ENCODE data around the gene INMT. TPM values are rescaled to one million over a fixed set of nuclear protein-coding genes. Genes with fewer than 3 reads are reported as not detected.

The INMT gene
- total and polyA plus RNA-seq, 10 of the 15 experiments (the other 5 are each of a cell fraction or from before 2014, with no cell fraction given): 0.03 to 0.20 (median 0.10) TPM; not detected in 7

- ChIA-PET POLR2A (no interaction called here), SMC1A (ENCODE audit: uncharacterized antibody, unreplicated experiment) (no interaction called here), CTCF (interaction anchor here (0.8 kb wide), 1 partner anchor 16 kb away, joined by 3 read pairs; no protein-coding TSS in a partner anchor), RAD21 (ENCODE audit: unreplicated experiment) (no interaction called here)
- Histone ChIP-seq H3K4me3 (no peak overlapping the region), H3K4me2 (ENCODE audit: control insufficient read depth, insufficient read depth) (no peak overlapping the region), H3K9me3 (replicated peaks; ENCODE audit: control insufficient read depth, insufficient read depth, low read length) (no peaks in the 10 kb centered on the region; the same call in 2 of the 3 replicates), H3K4me1 (ENCODE audit: control insufficient read depth, insufficient read depth, low read length) (no peaks in the 10 kb centered on the region), H2AFZ (ENCODE audit: control insufficient read depth, low read depth, low read length) (no peak overlapping the region), H4K20me1 (ENCODE audit: control insufficient read depth, insufficient read depth) (no peaks in the 10 kb centered on the region), H3K27me3 (replicated peaks in 1 of 2; ENCODE audit: control insufficient read depth in 2 of 2, insufficient read depth in 2 of 2, low read length in 1 of 2) (no peaks in the 10 kb centered on the region), H3K36me3 (ENCODE audit: control insufficient read depth in 2 of 2, insufficient read depth in 2 of 2, low read length in 1 of 2) (no peaks in the 10 kb centered on the region), H3K27ac (ENCODE audit: control insufficient read depth, insufficient read depth) (no peak overlapping the region), H3K79me2 (ENCODE audit: control insufficient read depth, insufficient read depth, low read length) (no peaks in the 10 kb centered on the region), H3K9ac (ENCODE audit: control insufficient read depth, insufficient read depth, low read length) (no peak overlapping the region)
- ATAC-seq (no peak), FAIRE-seq (no peak), DNase-seq (ENCODE audit: low read depth, low spot score) (no peak)
- 0% methylated on average over 3 of the region's 4 CpGs for WGBS (ENCODE audit: insufficient coverage, insufficient replicate concordance, low lambda C conversion rate, missing lambda C conversion rate)
- intact Hi-C loops (cut with micrococcal nuclease; ENCODE audit: unreplicated experiment): no loop called here
- TF ChIP-seq EED (IDR thresholded peaks at IDR 0.05; ENCODE audit: low read depth) (no peak), ASH2L (IDR thresholded peaks at IDR 0.05; ENCODE audit: borderline replicate concordance, low read depth) (no peak), TCF12 (IDR thresholded peaks at IDR 0.05; ENCODE audit: low read depth, low read length) (no peak), FOS (IDR thresholded peaks at IDR 0.05; ENCODE audit: borderline replicate concordance, extremely low read depth, insufficient read length) (no peak), EP300 (IDR thresholded peaks at IDR 0.05; ENCODE audit: borderline replicate concordance in 1 of 2, control insufficient read depth in 1 of 2, low read depth in 2 of 2, low read length in 2 of 2) (no peak), ZNF384 (IDR thresholded peaks at IDR 0.05; ENCODE audit: borderline replicate concordance, low read depth, low read length) (no peak), ZBTB11 (CRISPR knock-in tag; IDR thresholded peaks at IDR 0.05) (no peak), PAX8 (IDR thresholded peaks at IDR 0.05) (no peak), SUPT20H (IDR thresholded peaks at IDR 0.05; ENCODE audit: borderline replicate concordance, control insufficient read depth, low read depth, low read length) (no peak), ZNF274 (IDR thresholded peaks at IDR 0.05; ENCODE audit: insufficient read depth, insufficient read length) (no peak), ATF3 (IDR thresholded peaks at IDR 0.05; ENCODE audit: borderline replicate concordance, extremely low read depth, low read depth, low read length) (no peak), HDAC2 (IDR thresholded peaks at IDR 0.05) (no peak), CHD4 (IDR thresholded peaks at IDR 0.05) (no peak), CBX5 (IDR thresholded peaks at IDR 0.05; ENCODE audit: low read depth) (no peak), RAD51 (IDR thresholded peaks at IDR 0.05) (no peak), YBX1 (IDR thresholded peaks at IDR 0.05) (no peak), SMC3 (IDR thresholded peaks at IDR 0.05; ENCODE audit: borderline replicate concordance, low read length) (no peak), ZNF207 (IDR thresholded peaks at IDR 0.05; ENCODE audit: borderline replicate concordance) (no peak), IRF4 (IDR thresholded peaks at IDR 0.05; ENCODE audit: low read depth, low read length) (no peak)
- TF ChIP-seq, protein P1, sequence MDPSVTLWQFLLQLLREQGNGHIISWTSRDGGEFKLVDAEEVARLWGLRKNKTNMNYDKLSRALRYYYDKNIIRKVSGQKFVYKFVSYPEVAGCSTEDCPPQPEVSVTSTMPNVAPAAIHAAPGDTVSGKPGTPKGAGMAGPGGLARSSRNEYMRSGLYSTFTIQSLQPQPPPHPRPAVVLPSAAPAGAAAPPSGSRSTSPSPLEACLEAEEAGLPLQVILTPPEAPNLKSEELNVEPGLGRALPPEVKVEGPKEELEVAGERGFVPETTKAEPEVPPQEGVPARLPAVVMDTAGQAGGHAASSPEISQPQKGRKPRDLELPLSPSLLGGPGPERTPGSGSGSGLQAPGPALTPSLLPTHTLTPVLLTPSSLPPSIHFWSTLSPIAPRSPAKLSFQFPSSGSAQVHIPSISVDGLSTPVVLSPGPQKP (IDR thresholded peaks at IDR 0.05; ENCODE audit: low read depth, low read length): no peak
- in situ Hi-C loops (cut with MboI): no loop called here
- BruUV-seq (replicated peaks): no TSS peak
These were observed 28.2 kb upstream of the INMT start for GRCh38 chr7:30723776-30724175.
